GM19455 (cell line): Measurements from ENCODE around the gene MCM3AP.
"Not testable (repeated sequence)": the region's sequence is repeated elsewhere in the genome, so short reads cannot be mapped to it uniquely, and the experiment has no call there.

Source experiments
- ATAC-seq: cut with Tn5 transposase; IDR thresholded peaks from one replicate; pipeline ENCODE4 v1.9.1; 2021; ENCODE audit not compliant: unreplicated experiment

MCM3AP gene

GRCh38 chr21:46245213-46245915 lies 40.0 kb downstream of the MCM3AP start:
- no peak for ATAC-seq

GRCh38 chr21:46244602-46245001 lies 40.8 kb downstream of the MCM3AP start:
- ATAC-seq = no peak

- ATAC-seq = no peak
These were observed 41.5 kb downstream of the MCM3AP start for GRCh38 chr21:46243960-46244361.

- no peak for ATAC-seq
These were observed 42.1 kb downstream of the MCM3AP start for GRCh38 chr21:46243325-46243724.

DNA sequence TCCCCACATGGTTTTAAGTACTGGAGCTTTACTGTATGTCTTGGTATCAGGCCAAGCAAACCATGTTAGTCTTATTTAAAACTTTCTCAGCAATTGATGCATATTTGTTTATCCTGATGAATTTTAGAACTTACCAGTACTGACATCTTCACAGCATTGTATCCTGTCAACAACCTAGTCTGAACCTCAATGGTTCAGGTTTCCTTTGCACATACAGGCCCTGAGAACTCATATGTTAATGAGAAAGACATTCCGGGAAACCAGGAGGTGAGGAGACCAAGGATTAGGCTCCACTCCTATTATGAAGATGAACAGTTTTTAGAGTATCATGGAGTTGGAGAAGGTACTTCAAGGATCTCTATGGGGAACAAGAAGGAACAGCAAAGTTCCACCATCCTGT lies 43.8 kb downstream of the MCM3AP start:
- ATAC-seq = not testable (repeated sequence)

DNA sequence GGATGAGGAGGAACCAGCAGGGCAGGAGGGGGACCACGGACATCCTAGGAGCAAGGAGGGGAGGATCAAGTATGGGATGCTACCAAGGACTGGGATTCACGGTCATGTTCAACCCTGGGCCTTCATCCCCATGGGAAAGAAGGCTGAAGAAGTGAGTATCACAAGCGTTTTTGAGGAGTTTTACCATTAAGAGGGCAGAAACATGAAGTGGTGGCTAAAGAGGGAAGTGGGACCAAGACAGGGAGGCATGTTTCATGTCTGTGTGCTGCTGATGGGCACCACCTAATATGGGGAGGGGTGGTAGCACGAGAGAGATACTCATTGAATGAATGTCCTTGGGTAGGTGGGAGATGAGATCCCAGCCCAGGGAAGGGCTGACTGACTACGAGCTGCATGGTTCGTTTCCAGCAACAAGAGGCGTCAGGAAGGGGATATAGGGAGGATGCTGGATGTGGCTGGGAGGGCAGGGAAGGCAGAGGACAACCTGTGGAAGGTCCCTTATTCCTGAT lies 45.5 kb downstream of the MCM3AP start:
- no peak for ATAC-seq

- no peak for ATAC-seq
These were observed 47.9 kb downstream of the MCM3AP start for GRCh38 chr21:46237474-46237873.

DNA sequence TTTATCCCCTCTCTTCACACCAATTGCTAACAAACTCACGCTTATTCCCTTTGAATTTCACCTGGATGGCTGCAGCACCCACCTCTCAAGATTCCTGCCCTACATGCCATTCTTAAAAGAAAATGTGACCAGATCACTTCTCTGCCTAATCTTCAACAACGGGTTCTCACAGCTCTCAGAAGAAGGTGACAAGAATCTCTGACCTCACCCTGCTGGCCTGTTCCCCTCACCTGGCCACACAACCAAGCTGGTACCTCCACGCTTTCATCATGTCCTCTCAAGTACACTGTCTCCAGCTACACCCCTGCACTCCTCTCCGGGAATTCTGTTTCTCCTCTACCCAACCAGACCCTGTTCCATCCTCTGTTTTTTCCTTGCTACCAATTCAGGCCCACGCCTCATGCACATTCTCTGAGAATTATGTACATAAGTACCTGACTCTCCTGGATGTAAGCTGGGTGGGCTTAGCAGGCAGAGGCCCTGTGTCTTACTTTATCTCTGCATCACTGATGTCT lies 50.9 kb downstream of the MCM3AP start:
- no peak for ATAC-seq

DNA sequence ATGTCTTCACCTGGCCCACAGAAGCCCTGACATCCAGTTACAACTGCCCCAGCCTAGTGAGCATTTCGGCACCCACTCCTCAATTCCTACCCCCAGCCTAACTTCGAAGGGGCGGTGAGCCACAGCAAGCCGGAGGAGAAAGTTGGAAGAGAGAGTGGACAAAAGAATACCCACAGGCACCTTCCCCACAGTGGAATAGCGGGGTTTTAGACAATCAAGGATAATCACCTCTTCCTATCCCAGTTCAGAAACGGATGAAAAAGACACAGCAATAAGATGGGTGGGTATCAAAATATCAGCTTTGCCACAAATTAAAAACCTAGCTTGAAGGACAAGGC lies 55.5 kb downstream of the MCM3AP start:
- no peak for ATAC-seq

DNA sequence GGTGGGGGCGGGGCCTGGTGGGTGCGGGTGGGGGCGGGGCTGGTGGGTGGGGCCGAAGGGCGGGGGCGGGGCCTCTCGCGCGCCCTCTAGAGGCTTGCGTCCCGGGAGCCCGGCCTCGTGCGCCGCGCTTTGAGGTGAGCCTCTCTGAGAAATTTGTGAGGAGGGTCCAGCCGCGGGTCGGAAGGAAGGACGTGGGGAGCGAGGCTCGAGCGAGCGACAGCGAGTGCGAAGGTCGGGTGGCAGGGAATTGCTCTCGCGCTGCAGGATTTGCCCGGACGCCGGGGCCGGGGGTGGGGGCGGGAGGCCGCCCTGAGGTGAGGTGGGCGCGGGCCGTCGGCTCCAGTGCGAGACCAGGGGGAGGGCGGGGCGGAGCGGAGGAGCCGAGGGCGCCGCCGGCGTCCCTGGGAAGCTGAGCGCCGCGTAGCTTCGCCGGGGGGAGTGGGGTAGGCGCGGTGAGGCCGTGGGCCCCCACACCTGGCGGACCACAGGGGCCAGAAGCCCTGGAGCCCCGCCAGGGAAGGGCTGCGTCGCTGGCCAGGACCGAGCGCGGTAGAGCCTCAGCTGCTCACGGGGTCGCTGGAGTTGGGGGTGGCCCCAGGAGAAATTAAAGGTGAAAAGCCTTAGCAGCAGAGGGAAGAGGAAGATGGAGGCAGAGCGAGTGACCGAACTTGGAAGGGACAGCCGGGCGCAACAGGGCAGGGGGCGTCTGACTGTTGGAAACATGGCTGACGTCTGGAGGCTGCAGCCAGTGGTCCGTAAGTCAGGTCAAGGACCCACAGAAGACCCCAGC lies 56.1 kb downstream of the MCM3AP start:
- ATAC-seq = peak; percentile 25

DNA sequence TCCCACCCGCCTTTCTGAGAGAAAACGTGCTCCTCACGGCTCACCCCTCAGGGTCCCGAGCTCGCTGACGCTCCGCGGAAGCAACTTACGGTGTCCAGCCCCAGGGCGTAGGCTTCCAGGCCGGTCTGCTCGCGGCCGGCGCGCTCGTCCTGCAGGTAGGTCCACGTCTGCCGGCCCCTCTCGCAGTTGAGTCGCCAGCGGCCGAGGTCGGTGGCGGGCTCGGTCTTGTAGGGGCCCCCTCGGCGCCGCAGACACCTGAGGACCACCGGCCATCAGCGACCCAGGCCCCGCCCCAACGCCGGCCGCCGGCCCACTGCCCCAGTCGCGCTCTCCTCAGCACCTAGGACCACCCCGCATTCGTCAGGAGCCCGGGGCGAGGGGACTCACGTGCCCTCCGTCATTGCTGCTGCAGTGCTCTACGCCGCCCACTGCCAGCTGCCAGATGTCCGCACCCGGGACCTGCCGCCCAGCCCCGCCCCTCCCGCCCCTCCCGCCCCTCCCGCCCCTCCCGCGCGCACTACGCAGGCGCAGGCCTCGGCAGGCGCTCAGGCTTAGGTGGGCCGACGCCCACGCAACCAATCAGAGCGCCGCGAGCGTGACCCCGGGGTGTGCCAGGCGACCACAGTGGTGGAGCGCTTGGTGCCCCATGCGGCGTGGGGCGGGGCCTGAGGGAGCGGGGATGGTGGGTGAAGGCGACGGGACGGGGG lies 56.9 kb downstream of the MCM3AP start, which contains the start of gene LSS:
Gene LSS, minus strand, starts transcription at position 430 of the 707 bp plus-strand sequence. Its CDS starts 29 bp downstream, at position 401.
- peak; percentile 77 for ATAC-seq

GRCh38 chr21:46227811-46228344 lies 57.5 kb downstream of the MCM3AP start:
- no peak for ATAC-seq

DNA sequence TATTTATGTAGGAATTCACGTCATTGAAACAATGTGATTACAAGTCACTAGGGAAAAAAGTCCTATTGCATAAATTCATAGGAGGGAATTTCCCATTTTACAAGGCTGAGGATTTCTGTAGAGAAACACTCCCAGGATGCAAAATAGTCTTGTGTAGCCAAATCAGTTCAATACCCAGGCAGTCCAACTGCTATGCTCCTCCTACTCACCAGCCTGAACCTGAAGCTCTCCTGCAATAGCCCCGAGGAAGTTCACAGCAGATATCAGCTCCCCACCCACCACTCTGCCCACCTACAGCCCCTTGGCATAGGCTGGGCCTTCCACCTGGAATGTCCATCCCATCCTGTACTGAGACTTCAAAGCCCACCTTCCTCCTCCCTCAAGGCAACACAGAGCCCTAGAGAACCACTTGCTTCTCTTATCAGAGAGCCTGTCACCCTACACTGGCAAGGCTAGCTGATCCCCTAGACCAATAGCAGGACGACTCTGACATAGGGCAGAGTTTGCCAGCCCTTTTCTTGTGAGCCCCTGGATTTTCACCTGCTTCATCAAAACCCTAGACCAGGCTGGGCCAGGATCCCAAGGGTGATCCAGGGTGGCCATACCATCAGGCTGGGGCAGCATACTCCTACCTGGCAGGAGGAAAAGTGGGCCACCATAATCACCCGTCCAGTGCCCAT lies 58.4 kb downstream of the MCM3AP start:
- ATAC-seq = no peak

DNA sequence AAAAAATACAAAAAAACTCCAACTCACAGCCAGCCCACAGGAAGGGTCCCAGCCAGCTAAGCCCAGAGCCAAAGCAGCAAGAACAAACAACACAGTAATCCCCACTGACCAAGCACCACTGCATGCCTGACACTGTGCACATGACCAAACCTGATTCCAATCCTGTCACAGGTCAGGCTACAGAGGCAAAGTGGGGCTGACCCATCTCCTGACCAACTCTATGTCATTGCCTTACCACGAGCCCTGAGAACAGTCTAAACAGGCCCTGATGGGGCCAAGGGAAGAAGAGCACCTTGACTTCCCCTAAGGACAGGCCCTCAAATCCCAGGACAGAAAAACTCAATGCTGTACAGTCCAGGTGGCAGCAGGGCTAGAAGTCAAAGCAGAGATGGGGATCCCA lies 59.3 kb downstream of the MCM3AP start:
- no peak for ATAC-seq

DNA sequence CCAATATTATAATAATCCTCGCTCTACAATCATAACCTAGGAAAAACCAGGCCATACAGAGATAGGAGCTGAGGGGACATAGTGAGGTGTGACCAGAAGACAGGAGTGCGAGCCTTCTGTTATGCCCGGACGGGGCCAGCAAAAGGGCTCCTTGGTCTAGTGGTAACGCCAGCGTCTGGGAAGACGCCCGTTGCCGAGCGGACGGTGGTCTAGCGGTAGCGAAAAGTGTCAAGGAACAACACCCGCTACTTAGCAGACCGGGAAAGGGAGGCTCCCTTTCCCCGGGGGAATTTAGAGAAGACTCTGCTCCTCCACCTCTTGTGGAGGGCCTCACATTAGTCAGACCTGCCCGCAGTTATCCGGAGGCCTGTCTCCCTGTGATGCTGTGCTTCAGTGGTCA lies 61.8 kb downstream of the MCM3AP start:
- ATAC-seq = not testable (repeated sequence)

DNA sequence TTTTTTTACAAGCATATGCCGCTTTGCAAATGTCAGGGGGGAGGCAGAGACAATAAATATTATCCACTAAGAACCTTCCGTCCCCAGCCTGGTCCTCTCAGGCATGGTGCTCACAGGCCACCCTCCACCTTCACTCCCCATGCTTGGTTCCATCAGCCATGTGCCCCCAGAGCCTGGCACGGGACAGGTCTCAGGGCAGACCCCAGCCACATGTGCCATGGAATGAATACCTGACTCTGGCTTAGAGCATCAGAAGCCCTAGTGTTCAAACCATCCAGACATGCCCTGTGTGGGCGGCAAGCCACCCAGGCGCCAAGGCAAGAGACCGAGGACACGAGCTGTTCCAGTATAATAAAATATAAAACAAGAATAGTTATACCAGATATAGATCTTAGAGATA lies 62.2 kb downstream of the MCM3AP start:
- ATAC-seq = no peak

DNA sequence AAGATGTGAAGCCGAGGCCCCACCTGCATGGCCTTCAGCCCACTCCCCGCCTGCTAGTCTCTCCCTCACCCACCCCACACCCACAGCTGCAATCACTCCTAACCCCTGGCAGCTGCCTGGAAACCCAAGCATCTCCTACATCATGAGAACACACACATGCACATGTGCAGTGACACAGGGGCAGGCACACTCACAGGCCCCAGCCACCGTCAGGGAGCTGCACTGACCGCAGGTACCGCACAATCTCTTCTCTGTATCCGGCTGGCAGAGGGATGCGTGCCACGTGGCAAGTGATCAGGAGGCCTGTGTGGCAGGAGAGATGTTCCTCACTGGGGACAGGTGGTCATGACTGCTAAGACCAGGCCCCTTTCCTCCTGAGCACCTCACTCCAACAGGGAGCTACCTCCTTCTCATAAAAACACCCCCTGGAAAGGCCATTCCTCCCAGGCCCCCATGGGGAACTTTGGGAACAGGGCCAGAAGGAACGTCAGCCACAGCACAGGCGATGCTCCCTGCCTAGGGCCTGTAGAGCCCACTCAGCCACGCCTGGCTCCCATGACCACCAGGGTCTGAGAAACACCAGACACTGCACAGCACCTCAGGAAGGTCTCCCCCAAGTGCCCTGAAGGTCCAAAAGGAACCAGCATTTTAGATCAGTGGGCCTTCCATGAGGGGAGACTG lies 62.8 kb downstream of the MCM3AP start:
- ATAC-seq = no peak

- ATAC-seq = no peak
These were observed 63.6 kb downstream of the MCM3AP start for GRCh38 chr21:46221664-46222435.

DNA sequence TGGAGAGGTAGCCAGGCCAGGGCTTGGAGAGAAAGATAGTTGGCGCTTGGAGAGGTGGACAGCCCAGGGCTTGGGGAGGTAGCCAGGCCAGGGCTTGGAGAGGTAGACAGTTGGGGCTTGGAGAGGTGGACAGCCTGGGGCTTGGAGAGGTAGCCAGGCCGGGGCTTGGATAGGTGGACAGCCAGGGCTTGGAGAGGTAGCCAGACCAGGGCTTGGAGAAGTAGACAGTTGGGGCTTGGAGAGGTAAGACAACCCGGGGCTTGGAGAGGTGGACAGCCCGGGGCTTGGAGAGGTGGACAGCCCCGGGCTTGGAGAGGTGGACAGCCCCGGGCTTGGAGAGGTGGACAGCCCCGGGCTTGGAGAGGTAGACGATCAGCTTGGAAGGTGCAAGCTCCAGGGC lies 64.6 kb downstream of the MCM3AP start:
- ATAC-seq = no peak
